Spleen (tissue), 7 donors: ENCODE results near the gene CNN2.
"Not testable (repeated sequence)": the region's sequence is repeated elsewhere in the genome, so short reads cannot be mapped to it uniquely, and the experiment has no call there.

Source experiments
- POLR2AphosphoS5 ChIP-seq, 3 donors: sonication (generic); formaldehyde crosslinking; IDR thresholded peaks; one replicate each; pipeline ENCODE4 v1.5.1; 2017; ENCODE audit warnings: antibody characterized with exemption in 3 of 3
- TF ChIP-seq, protein P1 (sequence below), 11 experiments: fragments of 200-600 bp in 7 of 11; fragments of 450-650 bp in 4 of 11; sonication (generic) in 4 of 11; IDR thresholded peaks in 8 of 11; conservative IDR thresholded peaks in 3 of 11; 1 replicate in 7 of 11; 2 replicates in 4 of 11; pipeline versions ENCODE4 v1.4.0 to v1.8.0; 2016 to 2021; ENCODE audit warnings: antibody characterized with exemption in 11 of 11, inconsistent platforms in 4 of 11, mild to moderate bottlenecking in 1 of 11
- donor health status: DM: no; HTN: no; CAD: no; lungs with moderate emphysema.
- donor health status: DM: no; HTN: no; CAD: no.
- donor health status: DM: no; HTN: no; CAD: no.

DNA sequence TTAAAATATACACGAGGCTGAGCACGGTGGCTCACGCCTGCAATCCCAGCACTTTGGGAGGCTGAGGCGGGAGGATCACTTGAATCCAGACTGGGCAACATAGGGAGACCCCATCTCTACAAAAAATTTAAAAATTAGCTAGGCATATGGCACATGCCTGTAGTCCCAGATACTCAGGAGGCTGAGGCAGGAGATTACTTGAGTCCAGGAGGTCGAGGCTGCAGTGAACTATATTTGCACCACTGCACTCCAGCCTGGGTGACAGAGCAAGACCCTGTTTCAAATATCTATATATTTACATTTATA, 2.6 kb upstream of the CNN2 start:
- TF ChIP-seq, protein P1, sequence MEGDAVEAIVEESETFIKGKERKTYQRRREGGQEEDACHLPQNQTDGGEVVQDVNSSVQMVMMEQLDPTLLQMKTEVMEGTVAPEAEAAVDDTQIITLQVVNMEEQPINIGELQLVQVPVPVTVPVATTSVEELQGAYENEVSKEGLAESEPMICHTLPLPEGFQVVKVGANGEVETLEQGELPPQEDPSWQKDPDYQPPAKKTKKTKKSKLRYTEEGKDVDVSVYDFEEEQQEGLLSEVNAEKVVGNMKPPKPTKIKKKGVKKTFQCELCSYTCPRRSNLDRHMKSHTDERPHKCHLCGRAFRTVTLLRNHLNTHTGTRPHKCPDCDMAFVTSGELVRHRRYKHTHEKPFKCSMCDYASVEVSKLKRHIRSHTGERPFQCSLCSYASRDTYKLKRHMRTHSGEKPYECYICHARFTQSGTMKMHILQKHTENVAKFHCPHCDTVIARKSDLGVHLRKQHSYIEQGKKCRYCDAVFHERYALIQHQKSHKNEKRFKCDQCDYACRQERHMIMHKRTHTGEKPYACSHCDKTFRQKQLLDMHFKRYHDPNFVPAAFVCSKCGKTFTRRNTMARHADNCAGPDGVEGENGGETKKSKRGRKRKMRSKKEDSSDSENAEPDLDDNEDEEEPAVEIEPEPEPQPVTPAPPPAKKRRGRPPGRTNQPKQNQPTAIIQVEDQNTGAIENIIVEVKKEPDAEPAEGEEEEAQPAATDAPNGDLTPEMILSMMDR (IDR thresholded peaks at IDR 0.05 in 8 of 11, conservative IDR thresholded peaks at IDR 0.05 in 3 of 11): not testable (repeated sequence)
- TF ChIP-seq POLR2AphosphoS5 (IDR thresholded peaks at IDR 0.05): not testable (repeated sequence)
